Measurements from ENCODE around the gene RIPK4. TPM values are rescaled to one million over a fixed set of nuclear protein-coding genes. Genes with fewer than 3 reads are reported as not detected.

The RIPK4 gene
- total RNA-seq, 1 donor from 2014 or later: 28.9 TPM

DNA sequence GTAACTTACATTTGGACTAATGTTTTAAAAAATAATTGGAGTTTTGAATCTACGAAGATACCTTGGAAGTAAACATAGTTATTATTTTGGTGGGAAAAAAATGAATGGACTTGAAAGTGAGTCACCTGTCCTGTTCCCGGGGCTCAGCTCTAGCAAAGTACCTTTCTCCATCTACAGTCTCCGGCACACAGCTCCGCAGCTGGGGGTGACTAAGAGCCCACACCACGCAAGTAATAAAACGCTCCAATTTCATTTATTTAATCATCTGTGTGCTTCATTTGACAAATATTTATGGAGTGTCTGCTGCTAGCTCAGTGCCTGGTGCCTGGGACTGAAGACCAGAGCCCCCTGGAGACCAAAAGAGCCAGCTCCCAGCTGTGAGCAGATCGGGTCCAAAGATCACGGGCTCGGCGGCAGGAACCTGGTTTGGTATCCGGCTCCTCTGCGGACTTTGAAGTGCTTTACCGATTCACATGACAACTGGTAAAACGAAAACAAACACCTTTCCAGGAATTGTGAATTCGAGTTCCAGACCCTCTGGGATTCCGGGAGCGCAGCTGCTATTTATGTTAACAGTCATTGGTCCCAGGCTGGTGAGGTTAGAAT, 1.7 kb upstream of the RIPK4 start:
- peak overlapping the region; percentile 92 for H3K27ac Mint-ChIP-seq
- peaks cover 60% of the 10 kb centered on the region for H3K4me1 Mint-ChIP-seq (ENCODE audit: low read depth)
- TF ChIP-seq CTCF (IDR thresholded peaks at IDR 0.05; ENCODE audit: unreplicated experiment): peak; percentile 53
- no peaks in the 10 kb centered on the region for H3K36me3 Mint-ChIP-seq (ENCODE audit: insufficient read depth)
- H3K9me3 Mint-ChIP-seq (ENCODE audit: low read depth): no peaks in the 10 kb centered on the region
- H3K4me3 Mint-ChIP-seq (ENCODE audit: low read depth): peak overlapping the region; percentile 74
- H3K27me3 Mint-ChIP-seq: peaks cover 42% of the 10 kb centered on the region
- DNase-seq (ENCODE audit: low spot score, unreplicated experiment): no peak

DNA sequence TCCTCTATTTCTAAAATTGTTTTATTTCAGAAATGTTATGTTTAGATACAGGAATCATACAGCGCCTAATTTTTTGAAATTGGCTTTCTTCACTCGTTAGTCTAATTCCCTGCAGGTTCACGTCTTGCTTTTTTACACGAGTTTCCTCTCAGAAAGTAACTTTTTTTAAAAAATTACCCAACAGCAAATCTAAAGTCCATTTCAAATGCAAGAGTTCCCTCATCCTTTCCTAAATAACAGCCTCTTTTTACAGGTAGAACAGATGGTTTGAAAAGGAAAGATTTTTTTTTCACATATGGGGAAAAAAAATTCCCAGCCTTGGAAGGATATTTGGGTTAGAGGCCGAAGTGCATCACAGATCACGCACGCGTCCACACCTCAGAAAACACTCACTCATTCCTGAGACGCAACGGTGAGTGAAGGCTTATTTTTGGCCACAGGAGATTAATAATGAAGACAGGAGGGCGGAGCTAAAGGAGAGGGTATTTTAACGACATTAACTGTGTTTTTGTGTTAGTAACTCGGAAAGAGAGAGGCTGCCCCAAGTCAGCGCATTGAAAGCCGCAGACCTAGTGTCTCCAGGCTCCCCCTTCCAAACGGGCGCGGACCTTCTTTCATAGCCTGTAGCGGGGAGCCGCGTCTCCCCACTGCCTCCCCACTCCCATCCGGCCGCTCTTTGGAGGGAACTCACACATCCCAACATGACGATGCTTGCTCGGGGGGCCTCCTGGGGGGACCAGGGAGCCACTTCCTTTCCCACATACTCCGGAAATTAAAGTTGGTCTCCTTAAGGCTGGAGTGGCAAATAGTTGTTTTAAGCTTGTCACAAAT, 969 bp upstream of the RIPK4 start:
- H3K36me3 Mint-ChIP-seq (ENCODE audit: insufficient read depth): no peaks in the 10 kb centered on the region
- H3K4me1 Mint-ChIP-seq (ENCODE audit: low read depth): peaks cover 67% of the 10 kb centered on the region
- DNase-seq (ENCODE audit: low spot score, unreplicated experiment): no peak
- H3K27ac Mint-ChIP-seq: peak overlapping the region; percentile 92
- no peak for TF ChIP-seq CTCF (IDR thresholded peaks at IDR 0.05; ENCODE audit: unreplicated experiment)
- peaks cover 41% of the 10 kb centered on the region for H3K27me3 Mint-ChIP-seq
- H3K9me3 Mint-ChIP-seq (ENCODE audit: low read depth): no peaks in the 10 kb centered on the region
- peak overlapping the region; percentile 74 for H3K4me3 Mint-ChIP-seq (ENCODE audit: low read depth)

DNA sequence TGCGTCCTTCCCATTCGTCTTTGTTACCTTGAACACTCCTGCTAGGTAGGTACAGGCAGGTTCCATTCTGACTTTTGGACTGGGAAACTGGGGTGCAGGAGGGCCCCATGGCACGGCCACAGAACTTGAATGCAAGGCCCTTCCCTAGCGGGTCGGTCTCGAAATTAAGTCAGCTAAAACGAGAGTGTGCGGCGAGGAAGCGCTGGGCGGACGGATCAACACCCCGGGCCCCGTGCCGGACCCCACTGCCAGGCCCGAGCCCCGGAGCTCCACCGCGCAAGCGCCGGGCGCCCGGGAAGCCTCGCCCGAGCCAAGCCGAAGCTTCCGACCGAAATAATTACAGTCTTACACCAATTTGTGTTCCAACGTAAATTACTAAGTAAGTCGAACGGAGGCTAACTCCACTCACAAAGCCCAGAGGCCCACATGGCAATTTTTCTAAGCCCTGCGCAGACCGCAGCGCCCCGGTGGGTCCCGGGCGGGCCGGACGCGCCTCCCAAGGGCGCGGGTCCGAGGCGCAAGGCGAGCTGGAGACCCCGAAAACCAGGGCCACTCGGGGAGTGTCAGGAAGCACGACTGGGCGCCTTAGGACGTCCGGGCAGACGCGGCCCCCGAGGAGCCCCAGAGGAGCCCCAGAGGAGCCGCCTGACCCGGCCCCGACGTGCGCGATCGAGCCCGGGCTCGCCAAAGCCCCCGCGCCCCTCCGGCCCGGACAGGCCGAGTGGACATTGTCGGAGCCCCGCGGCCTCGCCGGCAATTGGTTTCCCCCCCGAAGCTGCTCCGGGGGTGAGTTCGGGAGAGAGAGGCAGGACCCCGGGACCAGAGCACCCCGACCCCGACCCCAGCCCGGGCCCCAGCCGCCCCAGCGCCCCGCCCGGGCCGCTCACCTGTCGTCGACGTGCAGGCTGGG, 624 bp downstream of the RIPK4 start:
- H3K4me1 Mint-ChIP-seq (ENCODE audit: low read depth): peaks cover 75% of the 10 kb centered on the region
- H3K27ac Mint-ChIP-seq: peak overlapping the region; percentile 97

DNA sequence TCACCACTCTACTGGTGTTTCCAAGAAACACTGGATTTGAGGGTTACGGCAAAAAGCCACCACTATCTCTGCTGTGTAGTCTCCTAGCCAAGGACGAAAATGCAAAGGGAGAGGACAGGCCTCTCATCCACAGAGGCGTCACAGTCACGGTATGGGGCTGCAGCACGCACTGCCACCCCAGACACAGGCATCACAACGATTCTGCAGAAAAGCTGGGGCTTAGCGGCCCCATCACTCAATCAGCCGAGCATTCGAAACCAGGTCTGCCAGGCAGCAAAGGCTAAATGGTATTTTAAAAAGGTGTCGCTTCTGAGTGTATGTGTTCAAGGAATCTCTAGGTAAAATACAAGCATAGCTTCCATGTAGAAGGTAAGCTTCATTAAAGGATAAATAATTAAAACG, 1.4 kb downstream of the RIPK4 start:
- no peaks in the 10 kb centered on the region for H3K36me3 Mint-ChIP-seq (ENCODE audit: insufficient read depth)
- peak overlapping the region; percentile 97 for H3K27ac Mint-ChIP-seq
- no peak for TF ChIP-seq CTCF (IDR thresholded peaks at IDR 0.05; ENCODE audit: unreplicated experiment)
- no peak for DNase-seq (ENCODE audit: low spot score, unreplicated experiment)
- H3K4me1 Mint-ChIP-seq (ENCODE audit: low read depth): peaks cover 76% of the 10 kb centered on the region
- peak overlapping the region; percentile 93 for H3K4me3 Mint-ChIP-seq (ENCODE audit: low read depth)
- no peaks in the 10 kb centered on the region for H3K9me3 Mint-ChIP-seq (ENCODE audit: low read depth)
- H3K27me3 Mint-ChIP-seq: peaks cover 23% of the 10 kb centered on the region

More for the DNA sequence above, 624 bp downstream of the RIPK4 start:
- no peak for TF ChIP-seq CTCF (IDR thresholded peaks at IDR 0.05; ENCODE audit: unreplicated experiment)
- Mint-ChIP-seq H3K4me3 (ENCODE audit: low read depth) (peak overlapping the region; percentile 93), H3K9me3 (ENCODE audit: low read depth) (no peaks in the 10 kb centered on the region), H3K36me3 (ENCODE audit: insufficient read depth) (no peaks in the 10 kb centered on the region), H3K27me3 (peaks cover 28% of the 10 kb centered on the region)
- no peak for DNase-seq (ENCODE audit: low spot score, unreplicated experiment)

Measured in progenitor cell of endocrine pancreas (in vitro differentiated cells).